GM18507 (cell line): ENCODE results near the gene RNF4.
A peak's percentile ranks its signal among the peaks of the same experiment; 100 is the strongest.
"Not testable (repeated sequence)": the region's sequence is repeated elsewhere in the genome, so short reads cannot be mapped to it uniquely, and the experiment has no call there.

Source experiments
- DNase-seq: peaks from one replicate; pipeline ENCODE4 v3.0.0; 2011; ENCODE audit warnings: low read depth; ENCODE audit not compliant: insufficient read length; ENCODE audit errors: extremely low spot score
- FAIRE-seq: peaks from 2 replicates; lab custom pipeline; 2011; peaks lifted over from hg19 to GRCh38; lab: Jason Lieb, UNC

Gene RNF4, protein sequence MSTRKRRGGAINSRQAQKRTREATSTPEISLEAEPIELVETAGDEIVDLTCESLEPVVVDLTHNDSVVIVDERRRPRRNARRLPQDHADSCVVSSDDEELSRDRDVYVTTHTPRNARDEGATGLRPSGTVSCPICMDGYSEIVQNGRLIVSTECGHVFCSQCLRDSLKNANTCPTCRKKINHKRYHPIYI

DNA sequence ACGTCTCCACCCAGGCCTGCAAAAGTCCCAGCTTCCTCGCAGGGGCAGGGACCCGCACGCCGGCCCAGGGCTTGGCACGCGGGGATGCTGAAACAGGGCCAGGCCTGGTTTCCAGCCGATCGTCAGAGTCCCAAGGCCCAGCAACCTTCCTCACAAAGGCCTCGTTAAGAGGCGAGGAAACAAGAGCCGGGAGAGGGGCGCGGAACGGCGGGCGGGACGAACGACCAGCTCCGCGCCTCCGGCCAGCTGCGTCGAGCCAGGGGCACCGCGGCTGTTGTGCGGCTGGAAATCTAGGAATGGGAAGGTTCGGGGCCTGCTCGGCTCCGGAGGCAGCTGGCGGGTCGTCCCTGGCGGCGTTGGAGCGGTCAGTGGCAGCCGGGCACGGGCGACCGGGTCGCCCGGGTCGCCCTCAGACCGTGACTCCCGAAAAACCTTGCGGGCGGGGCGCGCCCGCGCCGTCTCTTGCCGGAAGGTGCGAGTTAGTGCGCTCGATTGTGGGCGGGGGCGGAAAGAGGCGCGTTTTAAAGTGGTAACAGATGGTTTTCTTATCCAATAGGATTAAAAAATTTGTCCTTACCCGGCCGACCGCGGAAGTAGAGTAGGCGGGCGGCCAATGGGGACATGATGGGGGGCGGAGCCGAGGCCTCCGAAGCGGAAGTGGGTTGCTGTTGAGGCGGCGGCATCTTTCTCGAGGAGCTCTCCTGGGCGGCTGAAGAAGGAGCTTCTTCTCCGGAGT is at the start of gene RNF4:
Gene RNF4 (plus strand): TSS at position 651 of the 736 bp plus-strand sequence. CDS start 21,388 bp downstream, outside the sequence.
- peak; percentile 91 for FAIRE-seq
- peak; percentile 98 for DNase-seq

DNA sequence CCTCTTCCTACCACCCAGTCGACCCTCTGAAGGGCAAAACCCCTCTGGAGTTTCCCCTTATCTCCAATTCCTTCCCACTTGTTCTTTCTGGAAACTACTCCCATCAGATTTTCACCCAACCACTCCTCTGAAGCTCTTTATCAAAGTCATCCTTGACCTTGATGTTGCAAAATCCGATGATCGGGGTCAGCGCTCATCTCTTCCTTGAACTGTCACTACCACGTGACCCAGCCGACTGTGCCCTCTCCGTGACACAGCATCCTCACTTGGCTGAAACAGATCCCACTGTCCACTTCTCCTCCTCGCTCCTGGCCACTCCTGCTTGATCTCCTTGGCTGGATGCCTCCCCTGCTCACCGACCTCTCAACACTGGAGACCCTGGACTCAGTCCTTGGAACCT is 49.1 kb upstream of the RNF4 start:
- DNase-seq: no peak
- FAIRE-seq: no peak

DNA sequence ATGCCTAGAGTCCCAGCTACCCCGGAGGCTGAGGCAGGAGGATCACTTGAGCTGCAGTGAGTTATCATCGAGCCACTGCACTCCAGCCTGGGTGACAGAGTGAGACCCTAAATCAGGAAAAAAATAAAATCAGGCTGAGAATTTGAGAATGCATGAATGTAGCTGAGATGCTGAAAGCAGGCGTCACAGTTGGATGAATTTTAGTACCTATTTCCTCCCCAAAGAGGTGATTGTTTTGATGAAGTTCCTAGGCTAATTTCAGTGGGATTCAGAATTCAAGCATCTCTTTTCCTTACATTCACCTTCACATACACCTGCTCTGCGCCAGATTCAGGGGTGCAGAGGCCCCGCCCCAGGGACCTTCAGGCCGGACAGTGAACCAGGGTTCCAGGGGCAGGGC is 47.0 kb upstream of the RNF4 start:
- FAIRE-seq (no peak), DNase-seq (no peak)

DNA sequence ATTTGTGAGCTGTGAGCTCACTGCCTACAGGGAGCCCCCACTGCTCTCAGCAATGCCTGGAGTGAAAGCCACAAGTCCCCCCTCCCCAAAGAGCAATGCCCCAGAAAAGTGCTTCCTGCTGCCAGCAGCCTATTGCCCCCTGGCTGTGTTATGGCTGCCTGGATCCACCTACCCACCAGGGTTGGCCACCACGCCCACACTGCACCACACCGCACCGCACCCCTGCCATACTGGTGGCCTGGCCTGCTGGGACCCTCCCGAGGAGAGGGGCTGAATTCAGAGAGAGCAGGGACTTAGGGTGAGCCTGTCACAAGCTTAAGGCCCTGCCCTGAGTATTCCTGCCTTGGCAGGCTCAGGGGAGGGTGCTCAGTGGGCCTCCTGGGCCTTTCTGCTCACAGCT is 45.8 kb upstream of the RNF4 start:
- FAIRE-seq: no peak

DNA sequence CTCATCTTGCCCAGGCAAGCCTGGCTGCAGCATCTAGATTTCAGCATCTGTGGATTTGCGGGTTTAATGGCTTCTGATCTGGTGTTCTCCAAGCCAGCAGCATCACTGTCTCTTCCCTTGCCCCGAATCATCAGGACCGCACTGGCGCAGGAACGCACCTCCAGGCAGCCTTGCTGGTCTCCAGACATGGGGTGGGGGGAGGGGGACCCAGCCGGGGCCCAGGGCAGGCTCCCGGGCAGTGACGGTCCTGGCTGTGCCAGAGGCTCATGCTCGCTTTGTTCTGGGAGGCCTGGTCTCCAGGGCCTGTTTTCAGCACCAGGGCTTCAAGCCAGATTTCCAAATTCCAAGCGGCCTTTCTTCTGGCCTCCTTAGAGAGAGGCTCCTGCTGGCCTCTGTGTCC is 45.2 kb upstream of the RNF4 start:
- FAIRE-seq (no peak), DNase-seq (no peak)

More for the DNA sequence above, 45.8 kb upstream of the RNF4 start:
- no peak for DNase-seq

DNA sequence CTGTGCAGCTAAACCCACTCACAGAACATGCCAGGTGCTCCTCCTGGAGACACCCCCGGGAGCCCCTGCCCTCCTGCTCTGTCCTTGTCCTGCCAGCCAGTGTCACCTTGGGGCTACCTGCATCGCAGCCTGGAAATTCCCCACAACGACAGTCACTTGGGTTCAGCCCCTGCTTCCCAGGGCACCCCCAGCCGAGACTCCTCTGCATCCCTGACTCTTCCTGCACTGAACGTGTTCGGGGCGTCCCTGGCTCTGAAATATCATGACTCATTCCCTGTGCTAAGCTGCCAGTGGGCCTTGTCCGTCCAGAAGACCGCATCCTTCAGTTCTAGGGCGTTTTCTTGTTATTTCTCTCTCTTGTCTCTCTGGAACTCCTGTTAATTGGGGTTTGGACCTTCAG is 44.3 kb upstream of the RNF4 start:
- DNase-seq: no peak

DNA sequence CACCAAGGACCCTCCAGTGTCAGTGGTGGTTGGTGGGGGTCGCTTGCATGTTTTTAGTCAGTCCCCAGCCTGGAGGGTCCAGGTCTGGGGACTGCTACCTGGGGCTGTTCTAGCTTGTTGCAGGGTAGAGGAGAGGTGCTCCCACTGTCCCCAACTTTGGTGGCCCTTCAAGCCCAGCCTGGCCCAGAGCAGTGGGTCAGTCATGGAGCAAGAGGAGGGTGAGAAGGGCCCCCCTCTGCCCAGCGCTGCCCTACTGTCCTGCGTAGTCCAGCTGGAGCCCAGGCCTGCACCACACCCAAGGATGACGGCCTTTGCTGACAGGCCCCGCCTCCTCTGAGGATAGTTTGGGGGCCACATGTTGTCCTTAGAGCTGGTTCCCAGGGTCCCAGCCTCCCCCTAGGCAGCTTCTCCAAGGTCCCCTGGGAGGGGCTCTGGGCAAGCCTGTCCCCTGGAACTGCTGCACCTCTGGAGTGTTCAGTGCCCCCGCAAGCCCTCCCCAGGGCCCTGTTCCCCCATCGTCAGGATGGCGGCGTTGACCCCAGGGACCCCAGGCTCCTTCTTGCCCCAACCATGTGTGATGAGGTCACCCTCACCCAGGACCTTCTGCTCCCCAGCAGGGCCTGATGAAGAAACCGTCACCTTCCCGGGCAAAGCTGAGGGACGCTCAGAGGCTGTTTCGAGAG is 43.4 kb upstream of the RNF4 start:
- FAIRE-seq (no peak), DNase-seq (no peak)

More for the DNA sequence above, 44.3 kb upstream of the RNF4 start:
- FAIRE-seq: no peak

DNA sequence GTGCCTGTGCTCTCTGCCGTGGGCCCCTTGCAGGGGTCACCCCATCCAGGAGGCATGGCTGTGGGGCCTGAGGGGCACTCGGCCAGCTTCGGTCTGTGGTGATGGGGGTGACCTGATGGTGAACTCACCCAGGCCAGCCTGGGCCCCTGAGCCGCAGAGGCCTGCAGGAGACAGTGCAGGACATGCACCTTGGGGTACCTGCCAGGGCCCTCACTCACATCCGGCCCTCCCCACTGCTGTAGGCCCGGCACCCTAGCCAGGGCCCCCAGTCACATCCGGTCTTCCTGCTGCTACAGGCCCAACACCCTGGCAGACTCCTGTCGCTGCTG is 42.9 kb upstream of the RNF4 start:
- FAIRE-seq (no peak), DNase-seq (no peak)

DNA sequence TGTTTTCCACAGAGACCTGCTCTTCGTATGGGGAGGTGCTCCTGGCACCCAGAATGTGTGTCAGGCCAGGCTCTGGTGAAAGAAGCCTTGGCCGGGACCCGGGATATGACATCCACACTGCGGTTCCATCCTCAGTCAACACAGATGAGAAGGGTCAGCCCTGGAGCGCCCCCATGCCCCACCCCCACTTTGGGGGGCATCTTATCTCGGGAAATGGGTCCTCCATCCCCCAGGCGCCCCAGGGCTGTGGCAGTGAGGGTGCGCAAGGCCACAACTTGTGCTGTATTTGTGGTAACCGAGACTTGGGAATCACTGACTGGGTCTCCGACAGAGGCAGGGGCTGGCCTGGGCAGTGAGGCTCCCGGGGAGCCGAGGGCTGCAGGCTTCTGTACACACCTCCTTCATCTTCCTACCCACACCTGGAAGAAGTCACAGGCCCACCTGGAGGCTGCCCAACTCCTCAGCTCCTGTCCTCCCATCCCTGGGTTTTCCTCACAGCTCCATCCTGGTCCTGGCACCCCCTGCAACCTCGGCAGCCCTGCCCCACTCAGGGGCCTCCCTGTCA is 42.1 kb upstream of the RNF4 start:
- DNase-seq (no peak), FAIRE-seq (no peak)

DNA sequence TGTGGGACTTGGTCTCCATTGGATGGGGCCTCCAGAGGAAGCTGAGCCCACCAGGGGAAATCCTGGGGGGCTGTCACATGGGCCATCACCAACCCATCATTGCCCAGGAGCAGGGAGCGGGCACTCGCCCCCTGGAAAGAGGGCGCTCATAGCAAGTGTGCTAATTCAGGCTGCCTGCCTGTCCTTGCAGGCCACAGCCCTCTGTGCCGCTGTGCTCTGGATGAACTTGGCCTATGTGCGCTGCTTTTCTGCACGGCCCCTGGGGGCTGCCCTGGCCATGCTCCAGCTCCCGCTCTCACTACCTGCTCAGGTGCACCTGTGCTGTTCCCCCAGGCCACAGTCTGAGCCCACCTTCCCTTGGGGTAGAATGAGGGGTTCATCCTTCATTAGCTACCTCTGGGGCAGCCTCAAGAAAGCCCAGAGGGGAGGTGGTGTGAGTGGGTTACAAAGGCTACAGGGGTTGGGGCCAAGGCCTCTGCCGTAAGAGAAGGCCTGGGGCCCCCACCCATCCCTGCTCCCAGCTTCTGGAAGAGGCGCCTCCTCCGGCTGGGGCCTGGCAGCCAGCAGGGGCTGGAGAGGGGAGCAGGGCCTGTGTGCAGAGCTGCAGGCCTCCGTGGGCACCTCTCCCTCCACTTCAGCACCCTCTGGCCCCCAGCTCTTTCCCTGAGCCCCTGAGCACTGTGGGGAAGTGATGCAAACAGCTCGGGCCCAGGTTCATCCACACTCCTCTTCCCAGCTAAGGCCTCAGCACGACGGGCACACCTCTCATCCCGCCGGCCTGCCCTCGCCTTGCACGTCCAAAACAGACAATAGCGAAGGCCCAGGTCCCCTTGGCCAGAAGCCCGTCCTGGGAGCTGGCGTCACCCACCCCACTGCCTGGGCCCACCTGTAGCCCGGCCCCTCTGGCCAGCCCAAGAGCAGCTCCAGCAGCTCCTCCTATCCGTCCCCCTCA is 41.2 kb upstream of the RNF4 start:
- no peak for DNase-seq
- no peak for FAIRE-seq

DNA sequence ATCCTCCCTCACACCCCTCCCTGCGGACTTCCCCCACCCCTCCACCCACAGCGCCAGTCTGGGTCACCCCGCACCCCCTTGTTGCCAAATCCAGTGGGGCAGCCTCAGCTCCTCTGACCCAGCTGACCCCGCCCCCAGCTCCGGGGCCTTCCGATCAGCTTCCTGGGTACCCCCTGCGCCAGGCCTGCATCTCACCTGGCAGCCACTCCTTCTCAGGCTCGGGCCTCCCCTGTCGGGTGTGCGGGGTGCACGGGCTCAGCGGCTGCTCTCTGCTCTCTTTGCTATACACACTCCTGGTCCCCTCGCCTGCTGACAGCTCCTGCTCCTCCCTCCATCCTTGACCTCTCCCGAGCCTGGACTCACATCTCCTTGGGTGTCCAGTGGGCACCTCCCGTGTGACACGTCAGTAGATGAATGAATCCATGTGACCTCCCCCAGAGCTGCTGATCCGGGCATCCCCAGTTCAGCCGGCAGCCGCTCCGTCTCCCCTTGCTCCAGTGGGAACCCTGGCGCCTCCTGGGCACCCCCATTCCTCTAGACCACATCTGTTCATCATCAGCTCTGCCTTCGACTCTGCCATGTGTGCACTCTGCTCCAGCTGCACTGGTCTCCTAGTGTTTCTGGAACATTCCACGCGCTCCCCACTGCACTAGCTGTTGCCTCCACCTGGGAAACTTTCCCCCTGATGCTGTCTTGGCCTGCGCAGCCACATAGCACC is 40.3 kb upstream of the RNF4 start:
- no peak for FAIRE-seq
- no peak for DNase-seq

DNA sequence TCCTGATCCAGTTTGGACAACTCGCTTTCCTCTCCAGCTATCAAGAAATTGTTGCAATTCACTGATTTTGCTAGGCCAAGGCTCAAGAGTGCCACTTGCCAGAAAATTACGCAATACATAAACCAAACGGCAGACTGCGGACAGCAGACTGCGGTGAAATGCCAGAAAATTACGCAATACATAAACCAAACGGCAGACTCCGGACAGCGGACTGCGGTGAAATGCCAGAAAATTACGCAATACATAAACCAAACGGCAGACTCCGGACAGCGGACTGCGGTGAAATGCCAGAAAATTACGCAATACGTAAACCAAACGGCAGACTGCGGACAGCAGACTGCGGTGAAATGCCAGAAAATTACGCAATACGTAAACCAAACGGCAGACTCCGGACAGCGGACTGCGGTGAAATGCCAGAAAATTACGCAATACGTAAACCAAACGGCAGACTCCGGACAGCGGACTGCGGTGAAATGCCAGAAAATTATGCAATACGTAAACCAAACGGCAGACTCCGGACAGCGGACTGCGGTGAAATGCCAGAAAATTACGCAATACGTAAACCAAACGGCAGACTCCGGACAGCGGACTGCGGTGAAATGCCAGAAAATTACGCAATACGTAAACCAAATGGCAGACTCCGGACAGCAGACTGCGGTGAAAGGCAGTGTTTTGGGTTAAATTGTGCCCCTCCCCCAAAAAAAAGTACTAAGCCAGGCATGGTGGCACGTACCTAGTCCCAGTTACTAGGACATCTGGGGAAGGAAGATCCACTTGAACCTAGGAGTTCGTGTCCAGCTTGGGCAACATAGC is 38.8 kb upstream of the RNF4 start:
- not testable (repeated sequence) for FAIRE-seq

DNA sequence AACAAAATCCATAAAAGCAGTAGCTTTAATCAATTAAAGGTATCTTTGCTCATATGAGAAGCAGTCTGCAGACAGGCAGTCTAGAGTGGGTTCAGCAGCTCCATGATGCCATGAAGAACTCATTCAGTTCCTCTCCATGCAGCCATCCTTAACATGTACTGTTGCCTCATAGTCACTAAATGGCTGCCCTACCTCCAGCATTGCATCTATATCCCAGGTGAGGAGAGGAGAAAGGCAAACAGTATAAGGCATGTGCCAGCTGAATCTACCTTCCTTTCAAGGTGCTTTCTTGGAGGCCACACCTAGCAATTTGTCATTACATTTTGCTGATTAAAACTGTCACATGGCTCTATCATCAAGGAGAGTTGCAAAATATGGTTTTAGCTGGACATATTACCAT is 36.9 kb upstream of the RNF4 start:
- FAIRE-seq (no peak), DNase-seq (no peak)

More for the DNA sequence above, 38.8 kb upstream of the RNF4 start:
- DNase-seq: not testable (repeated sequence)

DNA sequence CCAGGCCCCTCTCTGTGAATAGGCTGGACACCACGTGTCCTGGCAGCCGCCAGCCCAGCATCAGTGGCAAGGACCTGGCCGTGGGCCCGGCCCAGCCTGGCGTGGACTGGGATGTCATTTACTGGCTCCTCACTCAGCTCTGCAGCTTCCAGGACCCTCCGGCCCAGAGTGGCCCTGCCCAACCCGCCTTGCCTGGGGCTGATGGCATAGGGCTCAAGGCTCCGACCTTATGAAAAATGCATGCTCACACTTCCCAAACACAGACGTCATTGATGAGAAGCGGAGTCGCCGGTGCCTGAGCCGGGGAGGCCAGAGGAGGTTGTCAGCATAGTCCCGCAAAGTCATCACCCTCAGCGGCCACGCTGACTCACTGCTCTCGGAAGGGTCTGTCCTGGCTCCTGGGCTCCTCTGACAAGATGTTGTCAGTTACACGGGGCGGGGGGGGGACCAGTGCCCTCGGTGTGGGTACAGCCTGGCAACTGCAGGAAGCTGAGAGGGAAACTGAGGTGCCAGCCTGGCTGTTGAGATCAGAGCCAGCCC is 35.8 kb upstream of the RNF4 start:
- DNase-seq (no peak), FAIRE-seq (no peak)

DNA sequence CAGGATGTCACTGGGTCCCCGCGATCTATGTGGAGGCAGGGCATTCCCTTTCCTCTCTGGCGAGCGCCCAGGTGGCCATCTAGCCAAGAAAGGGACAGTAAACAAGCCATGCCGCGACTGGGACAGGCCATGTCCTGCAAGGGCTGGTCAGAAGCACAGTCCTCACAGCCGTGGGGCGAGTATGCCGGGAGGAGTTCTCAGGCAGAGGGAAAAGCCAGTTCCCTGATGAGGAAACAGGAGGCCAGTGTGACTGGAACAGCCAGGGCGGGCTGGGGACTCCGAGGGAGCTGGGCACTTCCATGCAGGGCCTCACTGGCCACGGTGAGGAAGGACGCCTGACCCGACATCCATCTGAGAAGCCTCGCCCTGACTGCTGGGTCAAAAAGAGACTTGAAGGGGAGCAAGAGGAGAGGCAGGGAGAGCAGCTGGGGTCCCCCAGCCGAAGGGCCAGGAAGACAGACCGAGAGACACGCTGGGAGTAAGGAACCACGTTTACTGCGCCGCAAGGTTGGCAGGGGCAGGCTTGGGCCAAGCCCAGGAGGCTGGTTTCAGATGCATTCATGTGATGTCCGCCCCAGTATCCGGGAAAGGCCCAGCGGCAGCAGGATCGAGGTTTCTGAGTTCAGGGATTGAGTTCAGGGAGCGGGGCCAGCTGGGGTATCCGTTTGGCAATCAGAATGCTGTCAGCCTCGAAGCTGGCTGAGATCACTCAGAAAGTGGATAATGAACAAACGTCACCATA is 35.1 kb upstream of the RNF4 start:
- FAIRE-seq (no peak), DNase-seq (no peak)

DNA sequence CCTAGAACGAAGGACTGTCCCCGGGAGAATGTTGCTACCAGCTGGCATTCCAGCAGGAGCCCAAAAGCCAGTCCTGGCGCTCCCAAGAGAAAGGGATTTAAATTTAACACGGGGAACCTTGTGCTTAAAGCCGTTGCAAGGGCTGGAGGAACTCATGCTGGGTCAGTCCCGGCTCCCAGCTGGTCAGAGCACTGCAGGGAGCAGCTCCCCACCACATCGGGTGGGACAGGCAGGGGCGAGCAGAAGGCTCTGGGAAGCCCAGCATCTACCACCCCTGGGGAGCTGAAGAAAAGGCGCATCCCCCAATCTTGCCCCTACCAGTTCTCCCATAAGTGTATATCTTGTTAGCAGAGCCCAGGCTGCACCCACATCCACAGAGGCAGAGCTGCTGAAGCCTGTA is 34.5 kb upstream of the RNF4 start:
- FAIRE-seq: no peak

DNA sequence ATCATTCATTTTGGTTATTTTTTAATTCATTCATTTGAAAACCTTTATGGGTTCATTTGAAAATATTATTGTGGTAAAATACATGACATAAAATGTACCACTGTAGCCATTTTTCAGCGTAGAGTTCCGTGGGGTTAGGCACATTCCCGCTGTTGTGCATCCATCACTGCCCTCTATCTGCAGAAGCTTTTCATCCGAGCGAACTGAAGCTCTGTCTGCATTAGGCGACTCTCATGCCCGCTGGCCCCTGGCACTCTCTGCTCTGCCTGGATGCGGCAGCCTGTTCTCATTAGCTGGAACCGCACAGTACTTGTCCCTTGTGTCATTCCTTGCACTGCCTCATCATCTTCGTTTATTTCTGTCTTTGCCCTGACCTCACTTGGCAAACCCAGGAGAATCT is 32.6 kb upstream of the RNF4 start:
- no peak for FAIRE-seq
- DNase-seq: no peak

More for the DNA sequence above, 34.5 kb upstream of the RNF4 start:
- DNase-seq: no peak
